H9 (cell line): ENCODE data around the gene MUC5B. TPM values are rescaled to one million over a fixed set of nuclear protein-coding genes. Genes with fewer than 3 reads are reported as not detected.

Experiments
- DNase-seq: peaks from one replicate; pipeline ENCODE4 v3.0.0-alpha.2; 2017
- H2AFZ ChIP-seq: one replicate; pipeline ENCODE4 v1.6.1; 2013; ENCODE audit warnings: mild to moderate bottlenecking, low read length, control low read depth, moderate library complexity
- H2AK5ac ChIP-seq: 2 replicates; pipeline ENCODE4 v1.6.1; 2013; ENCODE audit warnings: low read length, control low read depth, mixed read lengths; ENCODE audit not compliant: insufficient read length
- H2BK120ac ChIP-seq: one replicate; pipeline ENCODE4 v1.6.1; 2013; ENCODE audit warnings: low read depth, mild to moderate bottlenecking, low read length, control low read depth, inconsistent platforms; ENCODE audit not compliant: poor library complexity, severe bottlenecking
- H2BK12ac ChIP-seq: 2 replicates; pipeline ENCODE4 v1.6.1; 2013; ENCODE audit warnings: low read length, control low read depth, mixed read lengths, low read depth; ENCODE audit not compliant: insufficient read length
- H2BK15ac ChIP-seq: 2 replicates; pipeline ENCODE4 v1.6.1; 2013; ENCODE audit warnings: low read depth, low read length, control low read depth
- H2BK20ac ChIP-seq: one replicate; pipeline ENCODE4 v1.6.1; 2013; ENCODE audit warnings: low read depth, mild to moderate bottlenecking, low read length, control low read depth, inconsistent platforms; ENCODE audit not compliant: poor library complexity, severe bottlenecking
- H2BK5ac ChIP-seq: 2 replicates; pipeline ENCODE4 v1.6.1; 2013; ENCODE audit warnings: low read length, control low read depth, mixed read lengths; ENCODE audit not compliant: insufficient read length
- H3K14ac ChIP-seq: 2 replicates; pipeline ENCODE4 v1.6.1; 2013; ENCODE audit warnings: low read length, control low read depth; ENCODE audit not compliant: insufficient read depth
- H3K18ac ChIP-seq: 2 replicates; pipeline ENCODE4 v1.6.1; 2013; ENCODE audit warnings: low read depth, mild to moderate bottlenecking, mixed read lengths, low read length, control low read depth; ENCODE audit not compliant: insufficient read length
- H3K23ac ChIP-seq: 2 replicates; pipeline ENCODE4 v1.6.1; 2013; ENCODE audit warnings: low read length, control low read depth, mixed read lengths, low read depth; ENCODE audit not compliant: insufficient read length
- H3K23me2 ChIP-seq: 2 replicates; pipeline ENCODE4 v1.6.1; 2013; ENCODE audit warnings: low read depth, mild to moderate bottlenecking, mixed read lengths, low read length, control low read depth; ENCODE audit not compliant: insufficient read length, poor library complexity, severe bottlenecking
- H3K27ac ChIP-seq: 2 replicates; pipeline ENCODE4 v1.5.1; 2013; ENCODE audit warnings: low read length, control low read depth, mixed read lengths, low read depth; ENCODE audit not compliant: insufficient read length
- H3K27me3 ChIP-seq: 2 replicates; pipeline ENCODE4 v1.6.1; 2013; ENCODE audit warnings: low read length, control low read depth, inconsistent platforms; ENCODE audit not compliant: insufficient read depth
- H3K4ac ChIP-seq: 2 replicates; pipeline ENCODE4 v1.6.1; 2013; ENCODE audit warnings: low read depth, mild to moderate bottlenecking, control low read depth, inconsistent platforms, low read length, moderate library complexity
- H3K4me1 ChIP-seq: 2 replicates; pipeline ENCODE4 v1.6.1; 2013; ENCODE audit warnings: low read length, control low read depth, inconsistent platforms; ENCODE audit not compliant: insufficient read depth
- H3K4me2 ChIP-seq: 2 replicates; pipeline ENCODE4 v1.6.1; 2013; ENCODE audit warnings: low read length, control low read depth, mixed read lengths; ENCODE audit not compliant: insufficient read length, insufficient read depth
- H3K56ac ChIP-seq: 2 replicates; pipeline ENCODE4 v1.6.1; 2013; ENCODE audit warnings: low read depth, mild to moderate bottlenecking, mixed read lengths, low read length, control low read depth; ENCODE audit not compliant: insufficient read length
- H3K79me1 ChIP-seq: 2 replicates; pipeline ENCODE4 v1.6.1; 2013; ENCODE audit warnings: low read depth, mild to moderate bottlenecking, moderate library complexity, low read length, control low read depth, inconsistent platforms; ENCODE audit not compliant: insufficient read depth, poor library complexity, severe bottlenecking
- H3K79me2 ChIP-seq: 2 replicates; pipeline ENCODE4 v1.6.1; 2013; ENCODE audit warnings: low read length, control low read depth, inconsistent platforms; ENCODE audit not compliant: insufficient read depth
- H3K9ac ChIP-seq: 2 replicates; pipeline ENCODE4 v1.6.1; 2013; ENCODE audit warnings: low read length, control low read depth, mixed read lengths; ENCODE audit not compliant: insufficient read length; ENCODE audit errors: extremely low read depth
- H3K9me3 ChIP-seq: one replicate; pipeline ENCODE4 v1.6.1; 2013; ENCODE audit warnings: low read depth, low read length, inconsistent platforms; ENCODE audit not compliant: control insufficient read depth
- H3T11ph ChIP-seq: one replicate; pipeline ENCODE4 v1.6.1; 2013; ENCODE audit warnings: mild to moderate bottlenecking, low read length, control low read depth, inconsistent platforms
- H4K20me1 ChIP-seq: one replicate; pipeline ENCODE4 v1.6.1; 2013; ENCODE audit not compliant: control insufficient read depth, insufficient read length, insufficient read depth
- H4K5ac ChIP-seq: 2 replicates; pipeline ENCODE4 v1.6.1; 2013; ENCODE audit warnings: low read depth, mild to moderate bottlenecking, mixed read lengths, low read length, control low read depth; ENCODE audit not compliant: insufficient read length
- H4K8ac ChIP-seq: replicated peaks from 2 replicates; pipeline ENCODE4 v1.6.1; 2013; ENCODE audit warnings: low read length, control low read depth, mixed read lengths, low read depth; ENCODE audit not compliant: insufficient read length
- H4K91ac ChIP-seq: 2 replicates; pipeline ENCODE4 v1.6.1; 2013; ENCODE audit warnings: low read depth, mild to moderate bottlenecking, moderate library complexity, mixed read lengths, low read length, control low read depth; ENCODE audit not compliant: insufficient read length
- H3K27ac Mint-ChIP-seq, 3 experiments: 2 replicates in 2 of 3; 3 replicates in 1 of 3; pipeline ENCODE4 v1.8.0; 2020 to 2021; ENCODE audit warnings: mixed read lengths in 3 of 3, mild to moderate bottlenecking in 1 of 3, moderate library complexity in 1 of 3
- H3K27me3 Mint-ChIP-seq: 2 replicates; pipeline ENCODE4 v1.8.0; 2021; ENCODE audit warnings: low read depth, mild to moderate bottlenecking, moderate library complexity, mixed read lengths
- H3K36me3 Mint-ChIP-seq, 3 experiments: 2 replicates in 2 of 3; 3 replicates in 1 of 3; pipeline ENCODE4 v1.8.0; 2020 to 2021; ENCODE audit warnings: low read depth in 3 of 3, mixed read lengths in 3 of 3; ENCODE audit not compliant: insufficient read depth in 1 of 3
- H3K4me1 Mint-ChIP-seq, 2 experiments: 2 replicates each; pipeline ENCODE4 v1.8.0; 2020; ENCODE audit warnings: mixed read lengths in 2 of 2
- H3K4me3 Mint-ChIP-seq, 2 experiments: 2 replicates in 1 of 2; 3 replicates in 1 of 2; pipeline ENCODE4 v1.8.0; 2020 to 2021; ENCODE audit warnings: mild to moderate bottlenecking in 2 of 2, mixed read lengths in 2 of 2, moderate library complexity in 1 of 2
- H3K9me3 Mint-ChIP-seq, 2 experiments: 2 replicates in 1 of 2; 3 replicates in 1 of 2; pipeline ENCODE4 v1.8.0; 2020; ENCODE audit warnings: mild to moderate bottlenecking in 2 of 2, mixed read lengths in 2 of 2, moderate library complexity in 1 of 2
- WGBS: extraction: QIAGEN DNeasy Blood & Tissue Kit; methylation state at CpG from one replicate; pipeline ENCODE4 v1.1.7; 2013; ENCODE audit warnings: missing lambda C conversion rate, low lambda C conversion rate, mixed read lengths; ENCODE audit not compliant: insufficient read length; ENCODE audit errors: extremely low coverage; 5-methylcytosine and 5-hydroxymethylcytosine counted together
- total RNA-seq: library from RNA; stranded (reverse); gene quantifications from 2 replicates; pipeline ENCODE4 v1.2.1, GENCODE V29; 2021
- TF ChIP-seq, protein P1 (sequence below): fragments of 200-600 bp; sonication (generic); conservative IDR thresholded peaks from 3 replicates; pipeline ENCODE4 v1.8.0; 2021; ENCODE audit warnings: antibody characterized with exemption, mild to moderate bottlenecking

The MUC5B gene
- total RNA-seq, 1 experiment from 2014 or later: not detected

DNA sequence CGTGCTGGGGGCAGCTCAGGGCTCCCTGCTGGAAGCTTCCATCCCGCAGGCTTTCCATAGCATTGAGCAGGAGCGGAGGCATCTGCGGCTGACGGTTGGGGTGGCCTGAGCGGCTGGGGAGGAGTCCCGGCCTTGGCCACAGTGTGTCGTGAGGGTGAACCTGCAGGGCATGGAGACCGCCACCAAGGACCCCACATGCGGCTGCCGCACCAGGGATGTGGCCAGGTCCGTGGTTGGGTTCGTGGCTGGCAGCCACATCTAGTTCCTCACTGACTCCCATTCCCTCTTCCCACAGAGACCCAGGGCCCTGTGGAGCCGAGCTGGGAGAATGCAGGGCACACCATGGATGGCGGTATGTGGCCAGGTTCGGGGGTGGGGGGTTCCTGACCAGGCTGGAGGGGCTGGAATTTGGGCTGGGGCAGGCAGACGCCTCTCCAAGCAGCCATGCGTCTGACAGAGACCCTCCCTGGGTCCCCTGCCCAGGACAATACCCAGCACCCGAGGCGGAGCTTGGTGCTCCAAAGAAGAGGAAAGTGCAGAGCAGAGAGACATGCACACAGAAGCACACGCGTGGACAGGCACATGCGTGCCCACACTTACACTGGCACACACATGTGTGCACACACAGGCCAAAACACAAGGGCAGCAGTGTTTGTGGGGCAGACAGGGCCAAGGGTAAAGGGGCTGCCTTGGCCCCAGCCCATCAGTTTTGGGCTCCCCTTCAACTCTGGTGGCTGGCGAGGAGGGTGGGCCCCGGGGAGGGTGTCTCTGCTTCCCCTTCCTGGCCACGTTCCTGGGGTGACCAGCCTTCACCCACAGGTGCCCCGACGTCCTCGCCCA lies 2.7 kb downstream of the MUC5B start:
- no peak overlapping the region for H4K8ac ChIP-seq
- H3K79me1 ChIP-seq: no peaks in the 10 kb centered on the region
- no peak overlapping the region for H2AFZ ChIP-seq
- H2BK5ac ChIP-seq: no peak overlapping the region
- H3T11ph ChIP-seq: no peak overlapping the region
- peak; percentile 31 for DNase-seq
- no peak overlapping the region for H3K4me2 ChIP-seq
- H3K27ac ChIP-seq: no peak overlapping the region
- no peak overlapping the region for H4K5ac ChIP-seq
- H3K79me2 ChIP-seq: no peaks in the 10 kb centered on the region
- H2AK5ac ChIP-seq: no peak overlapping the region
- H3K27ac Mint-ChIP-seq: no peak overlapping the region
- H3K18ac ChIP-seq: no peak overlapping the region
- H3K23ac ChIP-seq: no peak overlapping the region
- H4K20me1 ChIP-seq: peaks cover 3% of the 10 kb centered on the region
- H3K27me3 Mint-ChIP-seq: peaks cover 3% of the 10 kb centered on the region; the same call in 1 of the 2 replicates
- H2BK20ac ChIP-seq: no peak overlapping the region
- no peaks in the 10 kb centered on the region for H3K23me2 ChIP-seq
- no peak overlapping the region for H3K56ac ChIP-seq
- no peak overlapping the region for H3K14ac ChIP-seq
- WGBS: no CpG with 5 or more reads among the region's 29 CpGs
- no peaks in the 10 kb centered on the region for H3K9me3 ChIP-seq
- H3K27me3 ChIP-seq: no peaks in the 10 kb centered on the region
- no peak overlapping the region for H3K9ac ChIP-seq
- no peak overlapping the region for H3K4me3 Mint-ChIP-seq
- no peaks in the 10 kb centered on the region for H3K9me3 Mint-ChIP-seq
- no peak overlapping the region for H2BK120ac ChIP-seq
- no peaks in the 10 kb centered on the region; the same call in 1 of the 2 replicates for H3K4me1 ChIP-seq
- TF ChIP-seq, protein P1, sequence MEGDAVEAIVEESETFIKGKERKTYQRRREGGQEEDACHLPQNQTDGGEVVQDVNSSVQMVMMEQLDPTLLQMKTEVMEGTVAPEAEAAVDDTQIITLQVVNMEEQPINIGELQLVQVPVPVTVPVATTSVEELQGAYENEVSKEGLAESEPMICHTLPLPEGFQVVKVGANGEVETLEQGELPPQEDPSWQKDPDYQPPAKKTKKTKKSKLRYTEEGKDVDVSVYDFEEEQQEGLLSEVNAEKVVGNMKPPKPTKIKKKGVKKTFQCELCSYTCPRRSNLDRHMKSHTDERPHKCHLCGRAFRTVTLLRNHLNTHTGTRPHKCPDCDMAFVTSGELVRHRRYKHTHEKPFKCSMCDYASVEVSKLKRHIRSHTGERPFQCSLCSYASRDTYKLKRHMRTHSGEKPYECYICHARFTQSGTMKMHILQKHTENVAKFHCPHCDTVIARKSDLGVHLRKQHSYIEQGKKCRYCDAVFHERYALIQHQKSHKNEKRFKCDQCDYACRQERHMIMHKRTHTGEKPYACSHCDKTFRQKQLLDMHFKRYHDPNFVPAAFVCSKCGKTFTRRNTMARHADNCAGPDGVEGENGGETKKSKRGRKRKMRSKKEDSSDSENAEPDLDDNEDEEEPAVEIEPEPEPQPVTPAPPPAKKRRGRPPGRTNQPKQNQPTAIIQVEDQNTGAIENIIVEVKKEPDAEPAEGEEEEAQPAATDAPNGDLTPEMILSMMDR: no peak
- no peak overlapping the region for H3K4ac ChIP-seq
- H3K36me3 Mint-ChIP-seq: no peaks in the 10 kb centered on the region
- no peak overlapping the region for H2BK12ac ChIP-seq
- peaks cover 3 to 11% of the 10 kb centered on the region in 2 experiments; a peak in 2 of 4 replicates for H3K4me1 Mint-ChIP-seq
- no peak overlapping the region for H4K91ac ChIP-seq
- H2BK15ac ChIP-seq: no peak overlapping the region
